ENCODE data around the gene DCN. TPM values are rescaled to one million over a fixed set of nuclear protein-coding genes. Genes with fewer than 3 reads are reported as not detected.

Gene DCN
- total and polyA plus RNA-seq, 8 donors: 966 to 2,064 (median 1,730) TPM

DNA sequence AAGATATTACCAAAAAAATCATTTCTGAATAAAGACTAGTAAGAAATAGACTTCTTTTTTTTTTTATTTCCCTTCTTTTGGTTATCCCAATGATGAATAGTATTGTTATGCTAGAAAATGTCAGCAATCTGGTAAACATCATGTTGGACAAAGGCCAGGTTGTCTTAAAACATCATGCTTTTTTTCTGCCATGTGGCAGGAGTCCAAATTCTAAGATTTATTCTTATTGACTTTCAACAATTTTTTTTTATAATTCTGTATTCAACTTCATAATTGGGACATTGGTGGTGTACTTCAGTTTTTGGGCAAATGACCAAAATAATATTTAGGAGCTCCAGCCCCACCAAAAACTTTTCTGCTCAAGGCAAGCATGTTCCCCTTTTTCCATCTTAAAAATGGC lies 10.5 kb downstream of the DCN start:
- Histone ChIP-seq H3K4me1 (no peaks in the 10 kb centered on the region), H3K36me3 (no peaks in the 10 kb centered on the region), H3K9me3 (no peaks in the 10 kb centered on the region), H3K27ac (no peak overlapping the region), H3K4me3 (no peak overlapping the region), H3K27me3 (no peaks in the 10 kb centered on the region)
- intact Hi-C loops (cut with DNase I): no loop called here
- no peak for ATAC-seq
- TF ChIP-seq, protein P1, sequence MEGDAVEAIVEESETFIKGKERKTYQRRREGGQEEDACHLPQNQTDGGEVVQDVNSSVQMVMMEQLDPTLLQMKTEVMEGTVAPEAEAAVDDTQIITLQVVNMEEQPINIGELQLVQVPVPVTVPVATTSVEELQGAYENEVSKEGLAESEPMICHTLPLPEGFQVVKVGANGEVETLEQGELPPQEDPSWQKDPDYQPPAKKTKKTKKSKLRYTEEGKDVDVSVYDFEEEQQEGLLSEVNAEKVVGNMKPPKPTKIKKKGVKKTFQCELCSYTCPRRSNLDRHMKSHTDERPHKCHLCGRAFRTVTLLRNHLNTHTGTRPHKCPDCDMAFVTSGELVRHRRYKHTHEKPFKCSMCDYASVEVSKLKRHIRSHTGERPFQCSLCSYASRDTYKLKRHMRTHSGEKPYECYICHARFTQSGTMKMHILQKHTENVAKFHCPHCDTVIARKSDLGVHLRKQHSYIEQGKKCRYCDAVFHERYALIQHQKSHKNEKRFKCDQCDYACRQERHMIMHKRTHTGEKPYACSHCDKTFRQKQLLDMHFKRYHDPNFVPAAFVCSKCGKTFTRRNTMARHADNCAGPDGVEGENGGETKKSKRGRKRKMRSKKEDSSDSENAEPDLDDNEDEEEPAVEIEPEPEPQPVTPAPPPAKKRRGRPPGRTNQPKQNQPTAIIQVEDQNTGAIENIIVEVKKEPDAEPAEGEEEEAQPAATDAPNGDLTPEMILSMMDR (IDR thresholded peaks at IDR 0.05): no peak
- peak in 1 of 4 donors; percentile 52 for DNase-seq

DNA sequence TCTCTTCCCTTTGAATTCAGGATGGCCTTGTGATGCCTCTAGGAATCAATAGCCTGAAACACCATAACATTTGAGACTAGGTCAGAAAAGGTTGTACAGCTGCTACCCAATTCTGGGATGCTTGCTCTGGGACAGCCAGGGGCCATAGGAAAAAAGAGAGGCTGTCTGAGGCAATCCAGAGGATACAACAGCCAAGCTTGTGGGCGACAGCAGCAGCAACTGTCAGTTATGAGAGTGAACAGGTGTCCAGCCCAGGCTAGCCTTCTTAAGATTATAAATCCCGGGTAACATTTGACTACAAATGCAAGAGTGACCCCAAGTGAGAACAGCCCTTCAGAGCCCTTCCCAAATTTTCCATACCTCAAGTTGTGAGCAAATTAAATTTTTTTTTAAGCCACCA lies 11.1 kb downstream of the DCN start:
- DNase-seq: no peak
- intact Hi-C loops (cut with DNase I): no loop called here
- TF ChIP-seq, protein P1 (IDR thresholded peaks at IDR 0.05): no peak
- no peak for ATAC-seq
- Histone ChIP-seq H3K4me3 (no peak overlapping the region), H3K9me3 (no peaks in the 10 kb centered on the region), H3K27ac (no peak overlapping the region), H3K36me3 (no peaks in the 10 kb centered on the region), H3K4me1 (no peaks in the 10 kb centered on the region), H3K27me3 (no peaks in the 10 kb centered on the region)

DNA sequence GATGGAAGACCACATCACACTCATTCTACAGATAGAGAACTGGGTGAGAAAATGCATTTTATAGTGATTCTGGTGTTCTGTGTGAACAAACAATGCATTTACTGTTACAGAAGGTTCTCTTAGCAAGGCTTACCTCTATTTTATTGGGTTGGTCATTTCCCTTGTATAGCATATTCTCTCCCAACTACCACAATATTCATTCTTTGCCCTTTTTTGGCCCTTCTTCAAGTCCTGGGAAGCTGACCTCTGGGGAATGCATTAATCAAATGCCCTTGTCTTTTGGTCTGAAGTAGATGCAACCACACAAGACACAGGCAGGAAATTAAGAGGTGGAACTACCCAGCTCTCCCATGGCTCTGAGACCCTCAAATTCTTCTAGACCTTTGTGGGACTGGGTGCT lies 19.5 kb downstream of the DCN start:
- Histone ChIP-seq H3K36me3 (no peaks in the 10 kb centered on the region), H3K27ac (no peak overlapping the region), H3K4me1 (no peaks in the 10 kb centered on the region), H3K27me3 (no peaks in the 10 kb centered on the region), H3K4me3 (no peak overlapping the region), H3K9me3 (no peaks in the 10 kb centered on the region)
- ATAC-seq: no peak
- TF ChIP-seq, protein P1 (IDR thresholded peaks at IDR 0.05): no peak
- intact Hi-C loops (cut with DNase I): no loop called here
- no peak for DNase-seq

DNA sequence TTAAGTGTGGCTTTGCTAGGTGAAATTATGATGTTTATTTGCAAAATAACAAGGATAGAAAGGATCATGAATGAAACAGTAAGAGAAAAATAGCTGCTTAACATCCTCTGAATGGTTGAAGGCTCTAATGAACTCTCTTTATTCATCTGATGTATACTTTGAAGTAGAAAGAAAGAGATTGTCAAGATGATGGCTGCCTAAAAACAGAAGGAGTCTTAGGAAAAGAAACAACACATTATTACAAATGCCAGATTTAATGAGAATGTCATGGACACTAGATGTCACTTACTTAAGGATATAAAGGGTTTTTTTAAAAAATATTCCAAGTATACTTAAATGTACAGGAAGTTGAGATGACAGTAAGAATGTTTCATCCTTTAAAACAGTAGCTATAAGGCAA lies 21.6 kb downstream of the DCN start:
- Histone ChIP-seq H3K27ac (no peak overlapping the region), H3K4me1 (no peaks in the 10 kb centered on the region), H3K36me3 (no peaks in the 10 kb centered on the region), H3K27me3 (no peaks in the 10 kb centered on the region), H3K9me3 (no peaks in the 10 kb centered on the region), H3K4me3 (no peak overlapping the region)
- intact Hi-C loops (cut with DNase I): no loop called here
- ATAC-seq (no peak), DNase-seq (no peak)
- TF ChIP-seq, protein P1 (IDR thresholded peaks at IDR 0.05): no peak

DNA sequence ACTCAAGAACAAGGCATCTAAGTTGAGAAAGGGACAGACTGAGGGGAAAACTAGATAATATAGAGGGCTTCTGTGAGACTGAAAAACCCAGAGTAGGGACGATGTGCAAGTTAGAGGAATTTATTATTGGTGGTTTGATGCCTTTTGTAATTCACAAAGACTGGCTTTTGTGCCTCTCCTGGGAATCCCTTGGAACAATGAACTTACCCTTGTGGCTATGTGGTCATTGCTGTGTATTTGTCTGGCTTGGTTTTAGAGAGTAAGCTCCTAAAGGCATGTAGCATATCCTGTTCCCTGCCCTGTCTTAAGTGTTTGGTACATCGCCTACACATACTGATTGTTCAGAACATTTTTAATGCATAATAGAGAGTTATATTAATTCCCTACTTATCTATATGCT lies 26.6 kb downstream of the DCN start:
- H3K27ac ChIP-seq: no peak overlapping the region
- H3K9me3 ChIP-seq: no peaks in the 10 kb centered on the region
- ATAC-seq: no peak
- DNase-seq: no peak
- H3K36me3 ChIP-seq: peaks cover 0 to 6% of the 10 kb centered on the region in 2 donors
- no peak overlapping the region for H3K4me3 ChIP-seq
- TF ChIP-seq, protein P1 (IDR thresholded peaks at IDR 0.05): no peak
- intact Hi-C loops (cut with DNase I): no loop called here
- no peaks in the 10 kb centered on the region for H3K27me3 ChIP-seq
- H3K4me1 ChIP-seq: no peaks in the 10 kb centered on the region
